ENCODE data around the gene KRTCAP2.
"Not testable (repeated sequence)": the region's sequence is repeated elsewhere in the genome, so short reads cannot be mapped to it uniquely, and the experiment has no call there.

KRTCAP2 gene

GRCh38 chr1:155198547-155198906 is 25.4 kb upstream of the KRTCAP2 start:
- no peak overlapping the region for H3K9ac ChIP-seq (ENCODE audit: low read depth in 1 of 2, low read length in 2 of 2)
- peaks cover 0 to 4% of the 10 kb centered on the region in 2 donors for H3K27me3 ChIP-seq (ENCODE audit: control insufficient read depth in 2 of 2, insufficient read depth in 2 of 2, low read length in 2 of 2)
- H3K27ac ChIP-seq (ENCODE audit: low read depth in 2 of 2, low read length in 2 of 2), result no peak overlapping the region
- H3K4me1 ChIP-seq (ENCODE audit: control insufficient read depth in 2 of 2, insufficient read depth in 2 of 2, low read length in 2 of 2), result peaks cover 10 to 17% of the 10 kb centered on the region in 2 donors
- peaks cover 0 to 3% of the 10 kb centered on the region in 2 donors for H3K36me3 ChIP-seq (ENCODE audit: control insufficient read depth in 2 of 2, insufficient read depth in 2 of 2, low read length in 2 of 2)
- H3K9me3 ChIP-seq (ENCODE audit: control insufficient read depth in 2 of 2, low read length in 2 of 2), result no peaks in the 10 kb centered on the region
- H3K4me3 ChIP-seq (ENCODE audit: low read length in 2 of 2), result no peak overlapping the region

DNA sequence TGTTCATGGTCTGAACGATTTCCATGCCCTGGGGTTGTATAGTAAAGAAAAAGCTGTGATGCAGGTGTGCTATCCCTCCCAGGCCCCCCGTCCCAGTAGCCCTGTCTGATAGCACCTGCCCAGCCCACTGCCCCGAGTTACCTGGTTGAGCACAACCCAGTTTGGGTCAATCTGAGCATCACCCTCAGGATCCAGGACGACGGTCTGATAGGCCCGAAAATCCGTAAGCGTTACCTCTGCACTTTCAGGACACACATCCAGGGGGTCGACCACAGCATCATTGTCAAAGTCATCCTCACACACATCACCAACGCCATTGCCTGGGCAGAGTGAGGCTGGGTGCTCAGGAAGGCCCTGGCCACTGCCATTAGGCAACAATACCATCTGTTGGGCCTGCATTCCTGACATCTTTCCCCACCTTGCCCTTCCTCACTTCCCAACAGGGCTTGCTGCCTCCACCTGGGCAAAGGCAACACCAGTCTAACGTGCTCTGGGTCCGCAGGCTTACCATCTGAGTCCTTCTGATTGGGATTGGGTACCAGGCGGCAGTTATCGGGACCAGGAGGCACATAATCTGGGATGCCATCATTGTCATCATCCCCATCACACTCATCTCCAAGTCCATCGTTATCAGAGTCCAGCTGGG is 24.9 kb upstream of the KRTCAP2 start:
- no peak overlapping the region for H3K9ac ChIP-seq (ENCODE audit: low read depth in 1 of 2, low read length in 2 of 2)
- no peak overlapping the region for H3K4me3 ChIP-seq (ENCODE audit: low read length in 2 of 2)
- H3K4me1 ChIP-seq (ENCODE audit: control insufficient read depth in 2 of 2, insufficient read depth in 2 of 2, low read length in 2 of 2), result peaks cover 13 to 21% of the 10 kb centered on the region in 2 donors
- H3K27me3 ChIP-seq (ENCODE audit: control insufficient read depth in 2 of 2, insufficient read depth in 2 of 2, low read length in 2 of 2), result peaks cover 0 to 4% of the 10 kb centered on the region in 2 donors
- H3K9me3 ChIP-seq (ENCODE audit: control insufficient read depth in 2 of 2, low read length in 2 of 2), result no peaks in the 10 kb centered on the region
- peaks cover 0 to 3% of the 10 kb centered on the region in 2 donors for H3K36me3 ChIP-seq (ENCODE audit: control insufficient read depth in 2 of 2, insufficient read depth in 2 of 2, low read length in 2 of 2)
- H3K27ac ChIP-seq (ENCODE audit: low read depth in 2 of 2, low read length in 2 of 2), result no peak overlapping the region

DNA sequence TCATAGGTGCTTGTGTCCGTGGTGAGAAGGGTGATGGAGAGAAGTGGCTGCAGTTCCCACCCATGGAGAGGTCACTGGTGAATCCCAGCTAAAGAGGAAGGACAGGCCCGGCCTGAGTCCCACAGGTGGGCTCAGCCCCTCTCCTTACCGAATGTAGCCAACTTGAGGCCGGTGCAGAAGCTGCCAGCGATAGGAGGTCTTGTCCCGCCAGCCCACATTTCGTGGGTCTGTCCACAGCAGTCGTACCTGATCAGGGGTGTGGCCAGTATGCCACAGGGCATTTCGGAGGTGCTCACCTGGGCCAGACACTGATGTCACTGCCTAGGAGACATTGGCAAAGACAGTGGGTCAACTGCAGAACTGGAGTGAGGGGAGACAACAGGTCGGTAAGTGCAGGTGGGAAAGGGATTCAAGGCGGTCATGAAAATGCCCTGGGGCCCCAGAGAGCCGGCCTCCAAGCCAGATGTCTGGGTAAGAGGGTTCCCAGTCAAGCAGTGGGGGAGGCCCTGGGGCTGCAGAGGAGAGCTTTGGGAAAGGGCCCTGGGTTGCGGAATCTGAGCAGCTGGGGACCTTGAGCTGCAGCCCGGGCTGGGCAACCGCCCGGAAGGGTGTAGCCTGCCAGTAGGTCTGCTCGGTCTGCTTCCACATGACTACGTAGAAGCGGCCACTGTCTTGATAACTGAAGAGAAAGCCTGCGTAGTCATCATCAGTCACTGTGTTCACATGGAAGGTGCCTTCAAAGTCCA is 24.0 kb upstream of the KRTCAP2 start:
- H3K9me3 ChIP-seq (ENCODE audit: control insufficient read depth in 2 of 2, low read length in 2 of 2), result no peaks in the 10 kb centered on the region
- H3K27me3 ChIP-seq (ENCODE audit: control insufficient read depth in 2 of 2, insufficient read depth in 2 of 2, low read length in 2 of 2), result peaks cover 0 to 4% of the 10 kb centered on the region in 2 donors
- no peak overlapping the region for H3K4me3 ChIP-seq (ENCODE audit: low read length in 2 of 2)
- H3K4me1 ChIP-seq (ENCODE audit: control insufficient read depth in 2 of 2, insufficient read depth in 2 of 2, low read length in 2 of 2), result peaks cover 18 to 26% of the 10 kb centered on the region in 2 donors
- H3K27ac ChIP-seq (ENCODE audit: low read depth in 2 of 2, low read length in 2 of 2), result no peak overlapping the region
- peaks cover 0 to 3% of the 10 kb centered on the region in 2 donors for H3K36me3 ChIP-seq (ENCODE audit: control insufficient read depth in 2 of 2, insufficient read depth in 2 of 2, low read length in 2 of 2)
- H3K9ac ChIP-seq (ENCODE audit: low read depth in 1 of 2, low read length in 2 of 2), result no peak overlapping the region

DNA sequence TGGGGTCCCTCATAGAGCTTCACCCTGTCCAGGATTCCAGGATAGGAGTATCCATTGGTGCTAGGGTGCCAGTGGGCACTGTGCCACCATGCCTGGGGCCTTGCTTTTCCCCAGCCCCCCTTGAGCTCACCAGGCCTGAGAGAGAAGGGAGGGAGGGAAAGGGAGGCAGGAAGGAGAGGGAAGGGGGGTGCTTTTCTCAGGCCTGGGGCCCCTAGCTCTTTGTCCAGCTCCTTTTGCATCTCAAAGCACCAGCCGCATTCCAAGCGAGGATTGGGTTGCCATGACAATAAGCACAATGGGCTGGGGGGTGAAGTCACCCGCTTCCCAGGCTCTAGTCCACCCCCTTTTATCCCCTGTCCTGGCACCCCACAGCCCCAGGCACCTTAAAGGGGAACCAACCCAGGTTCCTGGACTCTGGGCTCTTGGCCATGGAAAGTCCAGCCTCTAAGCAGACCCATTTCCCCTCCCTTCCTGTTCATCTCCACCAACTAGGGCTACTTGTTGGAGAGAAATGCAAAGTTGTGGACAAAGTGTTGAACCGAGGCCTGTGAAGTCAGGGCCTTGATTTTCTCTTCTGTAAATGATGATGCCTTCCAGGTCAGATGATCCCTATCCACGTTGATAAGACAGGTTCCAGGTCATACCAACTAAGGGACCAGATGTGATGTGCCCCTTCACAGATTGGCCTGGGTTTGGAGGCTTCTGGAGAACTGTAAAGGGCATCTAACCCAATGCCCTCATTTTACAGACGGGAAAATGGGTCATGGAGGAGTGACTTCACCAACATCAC is 23.2 kb upstream of the KRTCAP2 start:
- Histone ChIP-seq H3K9me3 (ENCODE audit: control insufficient read depth in 2 of 2, low read length in 2 of 2) (no peaks in the 10 kb centered on the region), H3K36me3 (ENCODE audit: control insufficient read depth in 2 of 2, insufficient read depth in 2 of 2, low read length in 2 of 2) (peaks cover 0 to 3% of the 10 kb centered on the region in 2 donors), H3K4me3 (ENCODE audit: low read length in 2 of 2) (no peak overlapping the region), H3K27ac (ENCODE audit: low read depth in 2 of 2, low read length in 2 of 2) (no peak overlapping the region), H3K27me3 (ENCODE audit: control insufficient read depth in 2 of 2, insufficient read depth in 2 of 2, low read length in 2 of 2) (peaks cover 0 to 4% of the 10 kb centered on the region in 2 donors), H3K9ac (ENCODE audit: low read depth in 1 of 2, low read length in 2 of 2) (no peak overlapping the region), H3K4me1 (ENCODE audit: control insufficient read depth in 2 of 2, insufficient read depth in 2 of 2, low read length in 2 of 2) (peaks cover 18 to 26% of the 10 kb centered on the region in 2 donors)

GRCh38 chr1:155195201-155196102 is 22.3 kb upstream of the KRTCAP2 start:
- Histone ChIP-seq H3K36me3 (ENCODE audit: control insufficient read depth in 2 of 2, insufficient read depth in 2 of 2, low read length in 2 of 2) (peaks cover 0 to 3% of the 10 kb centered on the region in 2 donors), H3K4me3 (ENCODE audit: low read length in 2 of 2) (peak overlapping the region in 1 of 2 donors; percentile 44), H3K9ac (ENCODE audit: low read depth in 1 of 2, low read length in 2 of 2) (peak overlapping the region in 1 of 2 donors; percentile 24), H3K4me1 (ENCODE audit: control insufficient read depth in 2 of 2, insufficient read depth in 2 of 2, low read length in 2 of 2) (peaks cover 18 to 26% of the 10 kb centered on the region in 2 donors), H3K9me3 (ENCODE audit: control insufficient read depth in 2 of 2, low read length in 2 of 2) (no peaks in the 10 kb centered on the region), H3K27ac (ENCODE audit: low read depth in 2 of 2, low read length in 2 of 2) (peak overlapping the region; percentile 48 to 98), H3K27me3 (ENCODE audit: control insufficient read depth in 2 of 2, insufficient read depth in 2 of 2, low read length in 2 of 2) (peaks cover 0 to 4% of the 10 kb centered on the region in 2 donors)

- not testable (repeated sequence) for H3K27me3 ChIP-seq (ENCODE audit: control insufficient read depth in 2 of 2, insufficient read depth in 2 of 2, low read length in 2 of 2); H3K36me3 ChIP-seq (ENCODE audit: control insufficient read depth in 2 of 2, insufficient read depth in 2 of 2, low read length in 2 of 2); H3K9me3 ChIP-seq (ENCODE audit: control insufficient read depth in 2 of 2, low read length in 2 of 2)
- H3K4me1 ChIP-seq (ENCODE audit: control insufficient read depth in 2 of 2, insufficient read depth in 2 of 2, low read length in 2 of 2), result peaks cover 18 to 26% of the 10 kb centered on the region in 2 donors
- H3K9ac ChIP-seq (ENCODE audit: low read depth in 1 of 2, low read length in 2 of 2), result peak overlapping the region; percentile 75 to 81
- H3K4me3 ChIP-seq (ENCODE audit: low read length in 2 of 2), result peak overlapping the region; percentile 64 to 74
- H3K27ac ChIP-seq (ENCODE audit: low read depth in 2 of 2, low read length in 2 of 2), result peak overlapping the region; percentile 95 to 98
Observed at GRCh38 chr1:155193991-155194240, 20.8 kb upstream of the KRTCAP2 start.

DNA sequence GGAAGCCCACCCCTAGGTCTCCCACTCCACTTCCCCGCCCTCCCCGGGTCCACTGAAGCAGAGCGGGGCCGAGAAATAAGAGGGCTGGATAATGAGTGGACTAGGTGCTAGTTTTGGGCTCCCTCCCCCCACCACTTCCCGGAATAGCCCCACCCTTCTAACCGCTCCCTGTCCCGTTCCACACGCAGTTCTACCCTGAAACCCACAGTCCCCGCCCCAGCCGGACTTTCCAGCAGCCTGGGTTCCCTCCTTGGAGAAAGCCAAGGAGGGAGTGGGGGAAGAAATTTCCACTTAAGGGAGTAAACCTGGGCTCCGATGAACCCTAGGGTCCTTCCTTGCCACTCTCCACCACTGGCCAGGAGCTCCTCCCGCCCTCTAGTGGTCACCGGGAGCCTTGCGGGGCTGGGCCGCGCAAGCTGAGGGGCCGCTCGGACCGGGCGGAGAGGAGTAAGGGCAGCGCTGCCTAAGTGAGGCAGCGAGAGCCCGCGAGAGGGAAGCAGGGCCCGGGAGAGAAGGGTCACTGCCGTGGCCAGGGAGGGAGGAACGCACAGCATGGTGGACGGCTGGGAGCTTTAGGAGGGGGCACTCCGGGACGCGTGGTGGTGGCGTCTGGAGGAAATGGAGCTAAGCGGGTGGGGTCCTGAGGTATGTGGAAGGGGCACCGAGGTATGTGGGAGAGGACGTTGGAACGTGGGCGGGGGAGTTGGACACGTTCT is 20.3 kb upstream of the KRTCAP2 start:
- H3K4me1 ChIP-seq (ENCODE audit: control insufficient read depth in 2 of 2, insufficient read depth in 2 of 2, low read length in 2 of 2), result peaks cover 18 to 26% of the 10 kb centered on the region in 2 donors
- H3K9ac ChIP-seq (ENCODE audit: low read depth in 1 of 2, low read length in 2 of 2), result peak overlapping the region; percentile 75 to 81
- no peaks in the 10 kb centered on the region for H3K9me3 ChIP-seq (ENCODE audit: control insufficient read depth in 2 of 2, low read length in 2 of 2)
- H3K27me3 ChIP-seq (ENCODE audit: control insufficient read depth in 2 of 2, insufficient read depth in 2 of 2, low read length in 2 of 2), result peaks cover 0 to 4% of the 10 kb centered on the region in 2 donors
- peak overlapping the region; percentile 64 to 74 for H3K4me3 ChIP-seq (ENCODE audit: low read length in 2 of 2)
- H3K27ac ChIP-seq (ENCODE audit: low read depth in 2 of 2, low read length in 2 of 2), result peak overlapping the region; percentile 95 to 98
- H3K36me3 ChIP-seq (ENCODE audit: control insufficient read depth in 2 of 2, insufficient read depth in 2 of 2, low read length in 2 of 2), result peaks cover 0 to 3% of the 10 kb centered on the region in 2 donors

DNA sequence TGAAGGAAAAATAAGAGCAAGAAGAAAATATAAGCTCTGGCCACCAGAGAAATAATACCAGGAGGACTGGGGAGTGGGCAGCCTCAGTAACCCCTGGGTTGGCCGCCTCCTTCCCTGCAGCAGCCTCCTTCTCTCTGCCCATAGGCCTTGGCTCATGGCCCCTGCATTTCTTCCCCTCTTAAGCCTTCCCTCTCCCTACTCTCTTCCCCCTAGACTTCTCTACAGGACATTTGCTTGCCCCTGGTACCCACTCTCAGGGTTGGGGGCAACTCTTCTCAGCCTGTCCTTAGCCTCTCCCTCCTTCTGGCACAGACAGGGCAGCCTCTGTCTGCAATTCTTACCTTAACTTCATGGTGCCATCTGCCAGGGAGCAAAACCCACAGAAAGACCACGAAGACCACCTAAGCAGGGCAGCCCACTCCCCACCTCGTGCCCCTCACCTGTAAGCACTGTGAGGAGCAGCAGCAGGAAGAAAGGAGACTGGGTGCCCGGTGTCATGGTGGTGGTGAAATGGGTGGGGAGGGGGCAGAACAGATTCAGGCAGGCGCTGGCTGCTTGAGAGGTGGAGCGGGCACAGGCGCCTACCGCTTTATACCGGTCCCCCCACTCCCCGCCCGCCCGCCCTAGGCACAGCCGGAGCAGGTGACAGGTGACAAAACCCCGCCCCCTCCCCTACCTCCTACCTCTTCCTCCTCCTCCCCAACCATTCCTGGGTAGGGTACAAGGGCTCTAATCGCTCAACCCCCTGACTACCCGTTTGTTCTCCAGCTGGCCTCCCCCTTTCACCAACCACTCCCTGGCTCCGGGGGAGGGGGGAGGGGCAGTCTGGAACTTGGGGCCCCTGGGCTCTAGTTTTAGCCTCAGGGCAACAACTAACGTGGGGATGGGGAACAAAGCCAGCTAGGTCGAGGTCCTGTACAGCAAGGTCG is 19.5 kb upstream of the KRTCAP2 start:
- peaks cover 0 to 3% of the 10 kb centered on the region in 2 donors for H3K36me3 ChIP-seq (ENCODE audit: control insufficient read depth in 2 of 2, insufficient read depth in 2 of 2, low read length in 2 of 2)
- peaks cover 0 to 4% of the 10 kb centered on the region in 2 donors for H3K27me3 ChIP-seq (ENCODE audit: control insufficient read depth in 2 of 2, insufficient read depth in 2 of 2, low read length in 2 of 2)
- H3K9ac ChIP-seq (ENCODE audit: low read depth in 1 of 2, low read length in 2 of 2), result peak overlapping the region; percentile 75 to 90
- H3K4me1 ChIP-seq (ENCODE audit: control insufficient read depth in 2 of 2, insufficient read depth in 2 of 2, low read length in 2 of 2), result peaks cover 18 to 33% of the 10 kb centered on the region in 2 donors
- H3K9me3 ChIP-seq (ENCODE audit: control insufficient read depth in 2 of 2, low read length in 2 of 2), result no peaks in the 10 kb centered on the region
- peak overlapping the region; percentile 95 to 98 for H3K27ac ChIP-seq (ENCODE audit: low read depth in 2 of 2, low read length in 2 of 2)
- H3K4me3 ChIP-seq (ENCODE audit: low read length in 2 of 2), result peak overlapping the region; percentile 72 to 74

All from mucosa of rectum (tissue), 2 donors.